GM21619 (cell line): ENCODE results near the gene ZNF391.
"Not testable (repeated sequence)": the region's sequence is repeated elsewhere in the genome, so short reads cannot be mapped to it uniquely, and the experiment has no call there.

Experiments used
- ATAC-seq: cut with Tn5 transposase; IDR thresholded peaks from one replicate; pipeline ENCODE4 v1.9.1; 2021; ENCODE audit not compliant: unreplicated experiment

ZNF391 gene

GRCh38 chr6:27422651-27423332 lies 34.2 kb downstream of the ZNF391 start:
- ATAC-seq = no peak

- ATAC-seq = not testable (repeated sequence)
These were observed 36.3 kb downstream of the ZNF391 start for GRCh38 chr6:27424851-27425250.

GRCh38 chr6:27426045-27426620 lies 37.6 kb downstream of the ZNF391 start:
- no peak for ATAC-seq

GRCh38 chr6:27428502-27428901 lies 39.9 kb downstream of the ZNF391 start:
- ATAC-seq = no peak

- ATAC-seq = no peak
These were observed 40.4 kb downstream of the ZNF391 start for GRCh38 chr6:27428966-27429365.

GRCh38 chr6:27433714-27434113 lies 45.2 kb downstream of the ZNF391 start:
- no peak for ATAC-seq

GRCh38 chr6:27439371-27439770 lies 50.8 kb downstream of the ZNF391 start:
- ATAC-seq = no peak

GRCh38 chr6:27441001-27441400 lies 52.4 kb downstream of the ZNF391 start:
- ATAC-seq = no peak

GRCh38 chr6:27442932-27443331 lies 54.4 kb downstream of the ZNF391 start:
- ATAC-seq = no peak

- no peak for ATAC-seq
These were observed 59.9 kb downstream of the ZNF391 start for GRCh38 chr6:27448456-27448855.

GRCh38 chr6:27451660-27452390 lies 63.3 kb downstream of the ZNF391 start:
- ATAC-seq = no peak

- no peak for ATAC-seq
These were observed 63.9 kb downstream of the ZNF391 start for GRCh38 chr6:27452496-27452897.
